ENCODE measurements around the gene LAMTOR4. TPM values are rescaled to one million over a fixed set of nuclear protein-coding genes. Genes with fewer than 3 reads are reported as not detected.
A peak's percentile ranks its signal among the peaks of the same experiment; 100 is the strongest.
"Not testable (repeated sequence)": the region's sequence is repeated elsewhere in the genome, so short reads cannot be mapped to it uniquely, and the experiment has no call there.

The LAMTOR4 gene
- total RNA-seq, 4 donors from 2014 or later = 183 to 194 (median 184) TPM

DNA sequence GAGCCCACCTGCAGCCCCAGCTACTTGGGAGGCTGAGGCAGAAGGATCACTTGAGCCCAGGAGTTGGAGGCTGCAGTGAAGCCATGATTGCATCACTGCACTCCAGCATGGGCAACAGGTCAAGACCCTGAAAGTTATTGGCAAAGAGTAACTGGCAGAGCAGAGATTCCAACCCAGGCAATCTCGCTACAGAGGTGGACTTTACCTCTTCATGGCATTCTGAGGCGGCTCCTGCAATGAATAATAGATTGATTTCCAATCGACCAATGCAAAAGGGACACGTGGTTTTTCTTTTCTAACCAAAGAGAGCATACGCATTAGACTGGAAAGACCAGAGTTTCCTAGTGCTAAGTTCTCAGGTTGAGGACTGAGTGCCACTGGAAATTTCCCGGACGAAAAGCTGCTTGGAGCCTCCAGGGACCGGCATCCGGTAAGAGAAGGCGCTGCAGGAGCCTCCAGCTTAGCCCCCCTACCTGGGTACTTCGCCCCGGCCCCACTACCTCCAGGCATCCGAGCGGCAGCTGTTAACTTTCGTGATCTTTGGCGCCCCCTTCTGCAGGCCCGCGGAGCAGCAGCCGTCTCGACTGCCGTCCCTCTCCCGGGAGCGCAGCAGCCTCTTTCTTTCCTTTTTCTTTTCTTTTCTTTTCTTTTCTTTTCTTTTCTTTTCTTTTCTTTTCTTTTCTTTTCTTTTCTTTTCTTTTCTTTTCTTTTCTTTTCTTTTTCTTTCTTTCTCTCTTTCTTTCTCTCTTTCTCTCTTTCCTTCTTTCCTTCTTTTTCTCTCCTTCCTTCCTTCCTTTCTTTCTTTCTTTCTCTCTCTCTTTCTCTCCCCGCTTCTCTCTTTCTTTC, 17.9 kb upstream of the LAMTOR4 start:
- peak; percentile 82 for DNase-seq (ENCODE audit: low spot score)
- ATAC-seq (ENCODE audit: low FRiP score) = no peak
- peak in 1 of 3 donors; percentile 57 for TF ChIP-seq CTCF (IDR thresholded peaks at IDR 0.05)

DNA sequence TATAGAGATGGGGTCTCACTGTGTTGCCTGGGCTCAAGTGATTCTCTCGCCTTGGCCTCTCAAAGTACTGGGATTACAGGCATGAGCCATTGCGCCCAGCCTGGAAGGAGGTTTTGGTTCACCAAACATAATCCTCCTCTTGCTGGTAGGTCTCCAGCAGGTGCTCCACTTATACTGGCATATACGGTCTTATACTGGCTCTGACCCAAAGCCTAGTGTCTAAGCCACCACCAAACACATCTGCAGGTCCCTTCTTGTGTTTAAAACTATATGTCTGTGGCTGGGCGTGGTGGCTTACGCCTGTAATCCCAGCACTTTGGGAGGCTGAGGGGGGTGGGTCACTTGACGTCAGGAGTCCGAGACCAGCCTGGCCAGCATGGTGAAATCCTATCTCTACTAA, 16.6 kb upstream of the LAMTOR4 start:
- ATAC-seq (ENCODE audit: low FRiP score) (no peak), DNase-seq (ENCODE audit: low spot score) (no peak)
- no peak for TF ChIP-seq CTCF (IDR thresholded peaks at IDR 0.05)

- DNase-seq (ENCODE audit: low spot score) = no peak
- ATAC-seq (ENCODE audit: low FRiP score) = peak; percentile 62
- peak in 2 of 3 donors; percentile 24 to 31 for TF ChIP-seq CTCF (IDR thresholded peaks at IDR 0.05)
Observed at GRCh38 chr7:100132697-100133151, 16.0 kb upstream of the LAMTOR4 start.

DNA sequence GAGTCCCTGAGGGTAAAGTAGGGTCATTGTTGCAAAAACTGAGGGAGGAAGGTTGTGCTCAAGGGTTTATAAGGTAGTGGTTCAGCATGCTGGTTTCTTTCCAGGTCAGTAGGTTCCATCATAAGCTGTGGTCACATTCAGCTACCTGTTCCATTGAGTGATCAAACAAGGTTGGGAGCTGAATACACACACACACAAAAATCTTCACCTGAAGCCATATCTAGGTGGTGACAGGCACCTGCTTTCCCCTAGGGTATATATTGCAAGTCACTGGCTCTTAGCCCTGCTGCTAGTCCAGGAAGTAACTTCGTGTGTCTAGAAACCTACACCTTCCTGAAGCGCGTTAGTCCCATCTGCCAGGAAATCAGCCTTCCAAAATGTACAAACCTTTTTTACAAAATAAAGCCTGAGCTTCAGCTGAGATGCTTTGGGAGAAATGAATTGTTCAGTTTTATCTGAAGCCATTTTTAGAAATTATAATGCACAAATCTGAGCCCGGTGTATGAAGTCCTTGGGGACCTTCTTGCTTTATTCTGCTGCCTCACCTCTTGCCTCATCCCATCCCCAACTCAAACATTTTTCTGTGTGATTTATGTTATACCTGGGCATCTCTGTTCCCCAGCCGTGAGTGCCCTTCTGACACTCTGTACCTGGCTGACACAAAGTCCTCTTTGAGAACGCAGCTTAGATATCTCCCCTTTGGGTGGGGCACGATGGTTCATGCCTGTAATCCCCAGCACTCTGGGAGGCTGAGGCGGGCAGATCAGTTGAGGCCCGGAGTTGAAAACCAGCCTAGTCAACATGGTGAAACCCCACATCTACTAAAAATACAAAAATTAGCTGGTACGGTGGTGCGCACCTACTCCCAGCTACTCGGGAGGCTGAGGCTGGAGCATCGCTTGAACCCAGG, 10.6 kb upstream of the LAMTOR4 start:
- ATAC-seq (ENCODE audit: low FRiP score) = no peak
- no peak for TF ChIP-seq CTCF (IDR thresholded peaks at IDR 0.05)

GRCh38 chr7:100141555-100141949, 7.2 kb upstream of the LAMTOR4 start:
- TF ChIP-seq CTCF (IDR thresholded peaks at IDR 0.05) = no peak
- ATAC-seq (ENCODE audit: low FRiP score) (no peak), DNase-seq (ENCODE audit: low spot score) (no peak)

More for the DNA sequence above, 10.6 kb upstream of the LAMTOR4 start:
- no peak for DNase-seq (ENCODE audit: low spot score)

DNA sequence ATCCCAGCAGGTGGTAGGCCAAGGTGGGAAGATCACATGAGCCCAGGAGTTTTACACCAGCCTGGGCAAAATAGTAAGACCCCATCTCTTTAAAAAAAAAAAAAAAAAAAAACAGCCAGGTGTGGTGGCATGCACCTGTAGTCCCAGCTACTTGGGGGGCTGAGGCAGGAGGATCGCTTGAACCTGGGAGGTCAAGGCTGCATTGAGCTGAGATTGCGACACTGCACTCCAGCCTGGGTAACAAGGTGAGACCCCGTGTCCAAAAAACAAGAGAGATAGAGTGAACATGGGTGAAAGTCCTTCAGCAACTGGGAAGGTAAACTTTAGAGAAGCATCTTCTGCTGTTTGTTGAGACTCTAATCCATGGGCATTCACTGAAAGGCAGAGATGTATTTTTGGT, 6.3 kb upstream of the LAMTOR4 start:
- ATAC-seq (ENCODE audit: low FRiP score) (no peak), DNase-seq (ENCODE audit: low spot score) (no peak)
- TF ChIP-seq CTCF (IDR thresholded peaks at IDR 0.05) = no peak

- DNase-seq (ENCODE audit: low spot score) = not testable (repeated sequence)
- peak; percentile 55 for ATAC-seq (ENCODE audit: low FRiP score)
Observed at GRCh38 chr7:100146350-100146749, 2.4 kb upstream of the LAMTOR4 start.
